HG02884 (cell line): ENCODE measurements around the gene TAT.
"Not testable (repeated sequence)": the region's sequence is repeated elsewhere in the genome, so short reads cannot be mapped to it uniquely, and the experiment has no call there.

Experiments used
- ATAC-seq: cut with Tn5 transposase; IDR thresholded peaks from one replicate; pipeline ENCODE4 v1.9.1; 2021; ENCODE audit warnings: mild to moderate bottlenecking, moderate library complexity; ENCODE audit not compliant: unreplicated experiment

TAT gene

DNA sequence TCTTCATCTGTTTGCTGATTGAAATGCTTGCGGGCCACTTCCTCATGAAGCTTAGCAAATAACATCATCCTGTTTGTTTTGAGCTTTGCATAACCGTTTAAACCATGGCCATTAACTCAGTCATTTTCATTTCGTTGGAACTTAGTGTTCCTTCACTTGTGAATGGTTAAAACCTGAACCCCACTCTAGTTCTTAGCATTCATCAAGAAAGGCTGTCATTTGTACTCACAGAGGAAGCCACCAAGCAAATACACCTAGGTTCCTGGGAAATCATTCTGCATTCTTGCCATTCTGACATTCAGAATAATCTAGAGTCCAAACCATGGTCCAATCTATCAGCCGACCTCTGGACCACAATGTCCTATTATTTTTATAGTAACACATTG, 8.4 kb upstream of the TAT start:
- no peak for ATAC-seq

GRCh38 chr16:71584543-71585317, 7.8 kb upstream of the TAT start:
- ATAC-seq: no peak

GRCh38 chr16:71582553-71582848, 5.6 kb upstream of the TAT start:
- ATAC-seq: not testable (repeated sequence)

- no peak for ATAC-seq
These were observed 2.2 kb downstream of the TAT start for GRCh38 chr16:71574702-71575101.

DNA sequence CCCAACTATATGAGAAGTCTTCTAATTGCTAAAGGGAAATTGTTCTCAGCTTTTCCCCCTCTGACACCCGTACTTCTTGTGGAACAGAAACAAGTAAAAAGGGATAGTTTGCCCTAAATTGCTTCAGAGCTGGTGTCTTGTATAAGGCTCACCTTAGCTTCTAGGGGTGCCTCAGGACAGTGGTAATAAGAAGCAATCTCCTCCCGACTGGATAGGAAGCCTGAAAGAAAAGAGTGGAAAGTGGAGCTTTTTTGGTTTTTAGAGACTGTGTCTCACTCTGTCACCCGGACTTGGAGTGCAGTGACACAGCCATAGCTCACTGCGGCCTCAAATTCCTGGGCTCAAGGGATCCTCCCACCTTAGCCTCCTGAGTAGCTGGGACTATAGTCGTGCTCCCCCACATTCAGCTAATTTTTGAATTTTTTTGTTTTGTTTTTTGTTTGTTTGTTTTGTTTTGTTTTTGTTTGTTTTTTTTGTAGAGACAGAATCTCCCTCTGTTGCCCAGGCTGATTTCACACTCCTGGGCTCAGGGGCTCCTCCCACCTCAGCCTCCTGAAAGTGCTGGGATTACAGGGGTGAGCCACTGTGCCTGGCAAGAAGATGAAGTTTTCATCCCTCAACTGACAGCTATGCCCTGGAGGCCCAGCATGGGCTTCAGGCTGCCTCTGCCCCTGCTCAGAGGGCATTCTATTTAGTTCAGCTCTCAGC, 3.4 kb downstream of the TAT start:
- ATAC-seq: no peak

DNA sequence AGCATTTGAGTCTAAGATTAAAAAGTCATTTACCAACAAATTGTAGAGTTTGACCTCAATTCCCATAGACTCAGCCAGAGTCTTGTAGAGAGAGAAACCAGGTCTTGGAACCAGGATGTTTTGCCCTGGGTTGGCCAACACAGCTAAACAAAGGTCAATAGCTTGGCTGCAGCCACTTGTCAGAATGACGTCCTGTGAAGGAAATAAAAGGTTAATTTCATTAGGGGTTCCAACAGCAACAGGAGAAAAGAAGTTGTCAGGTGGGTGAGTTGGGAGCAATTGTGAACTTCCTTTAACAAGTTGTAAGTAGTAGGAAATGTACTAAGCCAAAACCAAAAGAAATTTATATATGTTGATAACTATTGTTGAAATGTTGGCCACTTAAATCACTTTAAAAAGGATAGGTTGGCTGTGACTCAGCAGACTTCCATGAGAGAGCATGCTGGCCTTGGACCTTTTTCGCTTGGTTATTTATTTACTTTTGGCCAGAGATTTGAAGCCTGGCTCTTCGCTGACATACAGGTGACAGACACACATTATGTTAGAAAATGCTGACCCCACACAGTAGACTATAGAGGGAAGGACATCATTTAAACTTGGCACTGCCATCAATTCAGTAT, 4.3 kb downstream of the TAT start:
- ATAC-seq: no peak

- ATAC-seq: no peak
These were observed 6.7 kb downstream of the TAT start for GRCh38 chr16:71570144-71570543.

GRCh38 chr16:71569621-71570020, 7.3 kb downstream of the TAT start:
- ATAC-seq: no peak

- ATAC-seq: no peak
These were observed 8.3 kb downstream of the TAT start for GRCh38 chr16:71568551-71568950.

DNA sequence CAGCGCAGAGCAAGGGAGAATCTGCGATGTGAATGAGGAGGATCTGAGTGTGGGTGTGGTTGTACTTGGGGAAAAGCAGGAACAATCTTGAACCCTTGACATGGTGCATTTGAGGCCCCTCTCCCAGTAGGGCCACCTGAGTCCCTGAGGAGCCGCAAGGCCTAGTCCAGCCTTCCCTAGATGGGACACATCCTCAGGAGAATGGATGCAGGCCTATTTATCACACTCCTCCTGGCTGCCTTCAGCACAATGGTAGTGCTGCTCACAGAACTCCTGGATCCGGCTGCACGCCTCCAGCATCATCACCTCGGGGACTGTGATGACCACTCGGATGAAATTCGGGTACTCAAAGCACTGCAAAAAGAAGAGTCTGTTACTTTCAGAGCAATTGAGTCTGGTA, 9.0 kb downstream of the TAT start:
- no peak for ATAC-seq

GRCh38 chr16:71565812-71566700, 10.8 kb downstream of the TAT start:
- ATAC-seq: no peak

DNA sequence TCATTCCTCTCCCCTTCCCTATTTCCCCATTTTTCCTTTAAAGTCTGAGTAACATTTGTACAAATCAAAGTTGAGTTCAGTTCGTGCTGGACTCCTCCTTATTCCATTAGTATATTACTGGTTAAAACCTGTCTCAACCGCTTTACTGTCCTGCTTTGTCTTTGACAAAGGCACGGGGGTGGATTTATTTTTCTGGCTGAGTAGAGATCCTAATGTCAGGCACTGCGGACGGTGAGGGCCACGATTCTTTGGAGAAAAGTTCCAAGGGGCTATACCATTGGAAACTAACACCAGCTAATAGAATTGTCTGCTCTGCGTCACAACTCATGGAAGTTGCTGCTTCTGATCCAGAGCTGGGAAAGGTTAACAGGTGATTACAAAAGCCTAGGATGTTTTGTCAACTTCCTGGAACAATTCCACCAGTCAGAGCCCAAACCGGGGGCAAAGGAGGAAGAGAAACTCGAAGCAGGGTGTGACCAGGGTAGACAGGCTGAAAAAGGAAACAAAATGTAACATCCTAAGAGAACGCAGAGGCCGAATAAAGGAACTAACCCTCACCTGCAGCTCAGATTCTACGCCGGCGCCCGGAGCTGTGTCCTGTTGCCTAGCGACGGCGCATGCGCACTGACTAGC, 12.4 kb downstream of the TAT start:
- no peak for ATAC-seq

GRCh38 chr16:71562552-71562951, 14.3 kb downstream of the TAT start:
- no peak for ATAC-seq

DNA sequence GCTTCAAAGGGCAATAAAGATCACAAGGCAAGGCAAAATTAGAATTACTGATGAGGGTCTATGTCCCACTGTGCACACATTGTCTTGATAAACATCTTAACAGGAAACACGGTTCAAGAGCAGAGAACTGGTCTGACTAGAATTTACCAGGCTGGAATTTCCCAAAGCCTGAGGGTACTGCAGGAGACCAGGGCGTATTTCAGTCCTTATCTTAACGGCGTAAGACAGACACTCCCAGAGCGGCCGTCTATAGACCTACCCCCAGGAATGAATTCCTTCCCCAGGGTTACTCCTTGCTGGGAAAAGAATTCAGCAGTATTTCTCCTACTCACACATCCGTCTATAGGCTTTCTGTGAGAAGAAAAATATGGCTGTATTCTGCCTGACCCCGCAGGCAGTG, 15.0 kb downstream of the TAT start:
- ATAC-seq: not testable (repeated sequence)

DNA sequence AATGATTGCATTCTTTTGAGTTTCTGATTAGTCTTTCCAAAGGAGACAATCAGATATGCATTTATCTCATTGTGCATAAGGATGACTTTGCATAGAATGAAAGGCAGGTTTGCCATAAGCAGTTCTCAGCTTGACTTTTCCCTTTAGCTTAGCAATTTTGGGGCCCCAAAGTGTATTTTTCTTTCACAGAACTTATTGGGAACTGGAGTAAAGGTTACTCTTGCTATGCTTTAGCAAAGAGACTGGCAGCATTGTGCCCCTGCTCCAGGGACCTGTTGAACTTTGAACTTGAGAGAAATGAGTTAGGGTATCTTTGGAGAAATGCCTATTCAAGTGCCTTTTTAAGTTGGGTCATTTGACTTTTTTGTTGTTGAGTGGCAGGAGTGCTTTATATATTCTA, 17.0 kb downstream of the TAT start:
- ATAC-seq: no peak

DNA sequence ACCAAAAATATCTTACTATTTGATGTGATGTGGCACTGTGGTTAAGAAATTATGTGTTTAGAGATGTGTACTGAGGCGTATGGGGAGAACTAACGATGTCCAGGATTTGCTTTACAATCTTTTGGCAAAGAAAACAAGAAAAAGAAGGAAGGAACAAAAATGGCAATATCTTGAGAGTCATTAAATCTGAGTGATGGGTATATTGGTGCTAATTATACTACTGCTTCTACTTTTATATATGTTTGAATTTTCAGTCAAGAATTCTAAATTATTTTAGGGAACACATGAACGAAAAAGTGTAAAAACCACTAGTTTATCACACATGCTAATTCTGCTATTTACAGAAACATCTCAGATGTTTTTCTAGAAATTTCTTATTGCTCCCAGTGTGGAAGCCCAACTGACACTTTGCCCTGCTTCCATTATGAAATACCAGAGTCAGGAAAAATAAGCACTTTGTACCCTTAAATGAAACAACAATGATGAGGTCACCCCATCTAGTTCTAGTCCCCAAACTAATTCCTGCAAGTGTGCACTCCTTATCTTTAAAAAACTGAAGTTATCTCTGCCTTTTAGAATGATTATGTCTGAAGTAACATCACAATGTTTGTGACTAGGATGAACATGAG, 18.8 kb downstream of the TAT start:
- no peak for ATAC-seq

DNA sequence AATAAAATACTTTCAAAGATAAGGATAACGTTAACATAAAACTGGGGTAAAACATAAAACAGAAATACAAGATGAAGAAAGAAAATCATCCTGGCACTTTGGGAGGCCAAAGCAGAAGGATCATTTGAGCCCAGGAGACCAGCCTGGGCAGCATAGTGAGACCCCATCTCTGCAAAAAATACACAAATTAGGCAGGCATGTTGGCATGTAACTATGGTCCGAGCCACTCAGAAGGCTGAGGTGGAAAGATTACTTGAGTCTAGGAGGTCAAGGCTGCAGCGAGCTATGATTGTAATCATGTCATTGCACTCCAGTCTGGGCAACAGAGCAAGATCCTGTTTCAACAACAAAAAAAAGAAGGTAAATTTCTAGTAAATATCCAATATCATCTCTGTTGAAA, 19.6 kb downstream of the TAT start:
- no peak for ATAC-seq

DNA sequence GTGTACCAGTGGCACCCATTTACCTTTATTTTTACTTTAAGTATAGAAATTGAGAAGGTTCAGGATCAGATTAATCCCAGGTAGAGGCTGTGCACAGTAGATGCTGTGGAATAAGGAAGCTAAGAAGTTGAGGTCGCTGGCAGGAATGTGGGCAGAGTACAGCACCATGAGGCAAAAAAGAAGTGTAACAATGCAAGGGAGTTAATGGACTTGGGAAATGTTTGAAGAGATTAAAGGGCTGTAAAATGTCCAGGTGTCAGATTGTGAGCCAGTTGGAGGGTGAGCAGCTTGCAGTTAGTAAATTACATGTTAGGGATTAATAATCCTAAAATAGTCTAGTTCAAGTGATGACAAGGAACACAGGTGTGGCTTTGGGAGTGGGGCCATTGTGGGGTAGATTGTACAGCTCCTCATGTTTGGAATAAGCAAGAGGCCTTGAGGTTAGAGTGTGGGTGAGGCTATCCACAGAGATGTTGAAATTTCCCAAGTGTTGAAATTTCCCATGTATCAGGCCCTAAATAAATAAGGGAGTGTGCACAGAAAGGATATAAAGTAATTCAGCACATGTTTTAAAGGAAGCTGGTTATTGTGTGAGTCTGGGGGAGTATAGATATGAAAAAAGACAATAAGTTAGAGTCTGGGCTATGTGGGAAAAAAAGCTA, 21.5 kb downstream of the TAT start:
- no peak for ATAC-seq

DNA sequence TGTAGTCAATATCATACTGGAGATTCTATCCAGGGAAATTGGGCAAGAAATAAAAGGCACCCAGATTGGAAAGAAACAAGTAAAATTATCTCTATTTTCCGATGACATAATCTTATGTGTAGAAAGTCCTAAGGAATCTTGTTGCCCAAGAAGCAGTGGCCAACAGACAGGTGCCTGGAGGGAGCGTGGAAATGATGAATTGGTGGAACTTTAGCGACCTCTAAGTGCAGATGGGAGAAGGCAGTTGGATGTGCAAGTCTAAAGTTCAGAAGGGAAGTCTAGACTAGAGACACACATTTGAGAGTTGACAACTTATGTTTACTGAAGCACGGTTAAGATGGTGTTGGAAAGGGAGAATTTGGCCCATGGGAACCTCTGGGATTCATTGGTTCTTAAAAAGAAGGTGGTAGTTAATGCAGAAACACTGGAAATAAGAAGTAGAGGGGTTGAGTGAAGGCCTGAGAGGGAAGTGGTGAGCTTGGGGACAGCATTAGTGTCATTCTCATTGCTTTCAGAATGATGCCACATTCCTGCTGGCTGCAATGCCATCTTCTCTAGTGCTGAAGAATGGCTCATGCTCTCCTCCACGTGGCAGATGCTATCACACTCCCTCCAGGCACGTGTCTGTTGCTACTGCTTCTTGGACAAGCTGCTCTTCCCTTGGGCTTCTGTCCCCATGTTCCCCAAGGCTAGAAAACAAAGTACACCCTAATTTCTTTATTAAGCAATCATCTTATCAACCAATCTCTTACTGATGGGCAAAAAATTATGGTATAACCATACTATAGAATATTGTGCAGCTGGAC, 24.0 kb downstream of the TAT start:
- no peak for ATAC-seq
